GM06990 (cell line): ENCODE data around the gene SLC66A1.

Source experiments
- DNase-seq: peaks from one replicate; pipeline ENCODE4 v3.0.0-alpha.2; 2011; ENCODE audit not compliant: insufficient read length; ENCODE audit errors: extremely low read depth
- H3K27me3 ChIP-seq: replicated peaks from 2 replicates; pipeline ENCODE4 v1.6.0; 2011; ENCODE audit warnings: low read length; ENCODE audit not compliant: control insufficient read depth, insufficient read depth
- H3K36me3 ChIP-seq: 2 replicates; pipeline ENCODE4 v1.5.1; 2011; ENCODE audit warnings: low read length; ENCODE audit not compliant: control insufficient read depth, insufficient read depth
- H3K4me3 ChIP-seq: replicated peaks from 2 replicates; pipeline ENCODE4 v1.5.1; 2011; ENCODE audit warnings: low read depth, mild to moderate bottlenecking, control low read depth, low read length
- TF ChIP-seq, protein P1 (sequence below): IDR thresholded peaks from 2 replicates; pipeline ENCODE4 v1.5.1; 2011; ENCODE audit warnings: low read length, control low read depth, mild to moderate bottlenecking, inconsistent platforms; ENCODE audit not compliant: insufficient read depth, poor library complexity, severe bottlenecking

The SLC66A1 gene

DNA sequence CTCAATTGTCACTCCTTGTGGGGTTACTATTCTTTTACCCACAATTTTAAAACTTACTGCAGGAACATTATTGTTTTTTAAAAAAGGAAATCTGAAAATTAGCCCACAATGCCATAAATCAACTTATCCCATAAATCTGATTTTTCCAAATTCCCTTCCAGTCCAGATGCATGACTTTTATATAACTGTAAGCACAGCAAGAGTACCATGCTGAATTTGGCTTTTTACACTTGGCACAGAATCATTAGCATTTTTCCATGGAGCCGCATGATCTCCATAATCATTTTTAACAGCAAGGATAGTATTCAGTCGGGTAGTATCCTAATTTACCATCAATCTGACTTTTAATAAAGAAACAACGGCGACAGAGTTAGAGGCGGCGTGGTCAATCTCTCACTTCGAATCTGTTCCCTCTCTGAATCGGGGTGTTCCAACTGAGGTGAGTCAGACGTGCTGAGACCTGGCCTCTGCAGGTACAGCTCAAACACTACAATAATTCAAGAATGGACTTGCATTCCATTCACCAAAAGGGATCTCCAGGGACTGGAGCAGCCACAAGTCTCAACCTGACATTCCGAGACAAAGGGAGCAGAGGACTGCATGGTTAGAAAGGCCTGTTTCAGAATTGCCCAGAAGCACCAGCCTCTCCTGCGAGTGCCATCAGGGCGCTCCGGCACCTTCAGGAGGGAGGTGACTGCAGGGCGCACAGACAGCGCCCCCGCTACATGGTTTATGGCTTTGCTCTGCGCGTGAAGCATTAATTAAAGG is 48.9 kb downstream of the SLC66A1 start:
- DNase-seq, result no peak
- no peak overlapping the region for H3K4me3 ChIP-seq
- peaks cover 18% of the 10 kb centered on the region for H3K36me3 ChIP-seq
- H3K27me3 ChIP-seq, result no peaks in the 10 kb centered on the region
- TF ChIP-seq, protein P1, sequence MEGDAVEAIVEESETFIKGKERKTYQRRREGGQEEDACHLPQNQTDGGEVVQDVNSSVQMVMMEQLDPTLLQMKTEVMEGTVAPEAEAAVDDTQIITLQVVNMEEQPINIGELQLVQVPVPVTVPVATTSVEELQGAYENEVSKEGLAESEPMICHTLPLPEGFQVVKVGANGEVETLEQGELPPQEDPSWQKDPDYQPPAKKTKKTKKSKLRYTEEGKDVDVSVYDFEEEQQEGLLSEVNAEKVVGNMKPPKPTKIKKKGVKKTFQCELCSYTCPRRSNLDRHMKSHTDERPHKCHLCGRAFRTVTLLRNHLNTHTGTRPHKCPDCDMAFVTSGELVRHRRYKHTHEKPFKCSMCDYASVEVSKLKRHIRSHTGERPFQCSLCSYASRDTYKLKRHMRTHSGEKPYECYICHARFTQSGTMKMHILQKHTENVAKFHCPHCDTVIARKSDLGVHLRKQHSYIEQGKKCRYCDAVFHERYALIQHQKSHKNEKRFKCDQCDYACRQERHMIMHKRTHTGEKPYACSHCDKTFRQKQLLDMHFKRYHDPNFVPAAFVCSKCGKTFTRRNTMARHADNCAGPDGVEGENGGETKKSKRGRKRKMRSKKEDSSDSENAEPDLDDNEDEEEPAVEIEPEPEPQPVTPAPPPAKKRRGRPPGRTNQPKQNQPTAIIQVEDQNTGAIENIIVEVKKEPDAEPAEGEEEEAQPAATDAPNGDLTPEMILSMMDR, result no peak

- no peak for DNase-seq
- H3K36me3 ChIP-seq, result peaks cover 12% of the 10 kb centered on the region
Measured at GRCh38 chr1:19361611-19362147, 49.6 kb downstream of the SLC66A1 start.

DNA sequence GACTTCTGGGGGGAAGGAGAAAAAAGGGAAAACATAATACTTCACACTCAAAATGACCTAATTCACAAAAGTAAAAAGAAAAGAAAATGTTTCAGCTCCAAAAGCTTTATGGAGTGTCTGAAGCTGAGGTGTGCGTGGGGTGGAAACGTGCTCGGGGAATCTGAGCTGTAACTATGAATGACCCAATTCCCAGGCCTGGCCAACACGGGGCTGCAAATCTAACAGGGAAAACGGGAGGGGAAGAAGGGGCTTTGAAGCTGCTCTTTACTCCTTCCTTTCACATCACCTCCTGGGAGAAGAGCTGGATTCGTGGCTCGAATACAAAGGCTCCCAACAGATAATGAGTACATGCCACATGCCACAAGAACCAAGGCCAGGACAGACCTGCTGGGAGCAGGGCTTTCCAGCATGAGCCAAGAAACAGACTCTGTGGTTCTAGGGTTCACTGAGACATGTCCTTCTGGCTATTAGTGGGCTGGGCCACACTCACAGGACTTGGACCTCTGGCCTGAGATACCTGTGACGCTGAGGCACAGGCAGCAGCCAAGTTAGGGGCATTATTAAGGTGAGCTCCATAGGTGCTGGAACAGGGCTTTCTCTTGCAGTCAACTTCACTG is 51.5 kb downstream of the SLC66A1 start:
- Histone ChIP-seq H3K36me3 (peaks cover 13% of the 10 kb centered on the region), H3K4me3 (no peak overlapping the region), H3K27me3 (no peaks in the 10 kb centered on the region)
- TF ChIP-seq, protein P1, result no peak
- no peak for DNase-seq

More at GRCh38 chr1:19361611-19362147, 49.6 kb downstream of the SLC66A1 start:
- H3K27me3 ChIP-seq, result no peaks in the 10 kb centered on the region
- no peak overlapping the region for H3K4me3 ChIP-seq
- TF ChIP-seq, protein P1, result no peak

DNA sequence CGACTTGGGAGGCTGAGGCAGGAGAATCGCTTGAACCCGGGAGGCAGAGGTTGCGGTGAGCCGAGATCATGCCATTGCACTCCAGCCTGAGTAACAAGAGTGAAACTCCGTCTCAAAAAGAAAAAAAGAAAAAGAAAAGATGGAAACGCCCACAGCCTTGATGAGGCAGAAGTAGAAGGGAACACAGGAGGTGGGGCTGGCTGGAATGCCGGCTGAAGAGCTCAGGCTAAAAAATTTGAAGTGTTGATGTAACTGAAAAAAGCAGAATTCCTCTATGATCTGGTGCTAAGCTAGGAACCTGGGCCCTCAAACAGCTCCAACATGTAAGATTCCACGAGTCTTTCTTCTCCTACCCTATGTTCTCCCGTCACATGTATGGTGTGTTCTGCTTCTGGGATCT is 53.6 kb downstream of the SLC66A1 start:
- peaks cover 12% of the 10 kb centered on the region for H3K36me3 ChIP-seq
- no peak for DNase-seq
- H3K27me3 ChIP-seq, result no peaks in the 10 kb centered on the region
- H3K4me3 ChIP-seq, result no peak overlapping the region
- TF ChIP-seq, protein P1, result no peak

GRCh38 chr1:19366599-19367536 is 54.7 kb downstream of the SLC66A1 start:
- Histone ChIP-seq H3K4me3 (no peak overlapping the region), H3K36me3 (peaks cover 16% of the 10 kb centered on the region), H3K27me3 (no peaks in the 10 kb centered on the region)
- TF ChIP-seq, protein P1, result no peak
- DNase-seq, result no peak
